ENCODE results near the gene KCNQ1.

GRCh38 chr11:2732940-2733628 lies 288.3 kb downstream of the KCNQ1 start:
- no peak for TF ChIP-seq CTCF (IDR thresholded peaks at IDR 0.05)
- TF ChIP-seq POLR2A (IDR thresholded peaks at IDR 0.05): no peak

Measured in adrenal gland (tissue), 5 donors.